Thoracic aorta (tissue), 2 donors: ENCODE measurements around the gene STING1. TPM values are rescaled to one million over a fixed set of nuclear protein-coding genes. Genes with fewer than 3 reads are reported as not detected.
A peak's percentile ranks its signal among the peaks of the same experiment; 100 is the strongest.

Experiments used
- ATAC-seq: fragments of 150-250 bp; one replicate; pipeline ENCODE4 v1.8.0; 2017; ENCODE audit warnings: low read depth; ENCODE audit not compliant: insufficient number of reproducible peaks, low FRiP score
- DNase-seq: peaks from one replicate; pipeline ENCODE4 v3.0.0-alpha.2; 2020; ENCODE audit warnings: low spot score
- H3K27ac ChIP-seq, 2 donors: fragments of 200-600 bp; sonication (generic); 1 replicate in 1 of 2; 2 replicates in 1 of 2; pipeline ENCODE4 v1.5.1; 2016; ENCODE audit warnings: mild to moderate bottlenecking in 2 of 2, moderate library complexity in 2 of 2
- H3K27me3 ChIP-seq: fragments of 200-600 bp; sonication (generic); replicated peaks from 2 replicates; pipeline ENCODE4 v1.6.0; 2016; ENCODE audit warnings: mild to moderate bottlenecking; ENCODE audit not compliant: insufficient read depth
- H3K36me3 ChIP-seq: fragments of 200-600 bp; sonication (generic); one replicate; pipeline ENCODE4 v1.5.1; 2016
- H3K4me1 ChIP-seq, 2 donors: fragments of 200-600 bp; sonication (generic); 1 replicate in 1 of 2; 2 replicates in 1 of 2; pipeline versions ENCODE4 v1.5.1 to v1.6.0; 2016; ENCODE audit warnings: low read depth in 2 of 2, mild to moderate bottlenecking in 1 of 2; ENCODE audit not compliant: control insufficient read depth in 1 of 2
- H3K4me3 ChIP-seq: fragments of 200-600 bp; sonication (generic); 2 replicates; pipeline ENCODE4 v1.5.1; 2016; ENCODE audit warnings: mild to moderate bottlenecking
- H3K9me3 ChIP-seq: fragments of 200-600 bp; sonication (generic); 2 replicates; pipeline ENCODE4 v1.5.1; 2016
- CTCF ChIP-seq: fragments of 200-600 bp; sonication (generic); IDR thresholded peaks from one replicate; pipeline ENCODE4 v1.5.1; 2019; ENCODE audit warnings: antibody characterized with exemption
- total RNA-seq, 2 donors: library from RNA; depleted of rRNA; stranded (reverse); fragments of >200 nt; gene quantifications; one replicate each; pipeline versions ENCODE4 v1.1.0 to v1.2.3, GENCODE V29; 2016

Gene STING1
- total RNA-seq, 2 donors from 2014 or later: 100 to 202 TPM

DNA sequence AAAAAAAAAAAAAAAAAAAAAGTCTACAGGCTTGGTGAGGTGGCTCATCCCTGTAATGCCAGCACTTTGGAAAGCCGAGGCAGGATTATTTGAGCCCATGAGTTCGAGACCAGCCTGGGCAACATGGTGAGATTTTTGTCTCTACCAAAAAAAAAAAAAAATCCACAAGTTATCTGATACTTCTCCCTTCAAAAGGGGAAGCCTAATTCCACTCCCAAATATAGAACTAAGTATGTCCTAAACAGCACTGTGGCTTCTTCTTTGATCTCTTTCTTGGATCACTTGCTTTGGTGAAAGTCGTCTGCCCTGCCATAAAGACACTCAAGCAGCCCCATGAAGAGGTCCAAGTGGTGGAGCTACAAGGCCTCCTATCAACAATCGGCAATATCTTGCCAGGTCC, 18.8 kb upstream of the STING1 start:
- H3K27me3 ChIP-seq: no peaks in the 10 kb centered on the region
- no peak for DNase-seq
- no peaks in the 10 kb centered on the region for H3K9me3 ChIP-seq
- H3K27ac ChIP-seq: no peak overlapping the region
- no peak for ATAC-seq
- no peak overlapping the region for H3K4me3 ChIP-seq
- H3K36me3 ChIP-seq: no peaks in the 10 kb centered on the region
- no peaks in the 10 kb centered on the region for H3K4me1 ChIP-seq
- no peak for TF ChIP-seq CTCF

GRCh38 chr5:139495638-139496435, 13.3 kb upstream of the STING1 start:
- no peaks in the 10 kb centered on the region for H3K27me3 ChIP-seq
- peaks cover 5 to 10% of the 10 kb centered on the region in 2 donors for H3K4me1 ChIP-seq
- H3K36me3 ChIP-seq: no peaks in the 10 kb centered on the region
- H3K27ac ChIP-seq: no peak overlapping the region
- no peak for ATAC-seq
- no peaks in the 10 kb centered on the region for H3K9me3 ChIP-seq
- no peak for TF ChIP-seq CTCF
- DNase-seq: no peak
- no peak overlapping the region for H3K4me3 ChIP-seq

DNA sequence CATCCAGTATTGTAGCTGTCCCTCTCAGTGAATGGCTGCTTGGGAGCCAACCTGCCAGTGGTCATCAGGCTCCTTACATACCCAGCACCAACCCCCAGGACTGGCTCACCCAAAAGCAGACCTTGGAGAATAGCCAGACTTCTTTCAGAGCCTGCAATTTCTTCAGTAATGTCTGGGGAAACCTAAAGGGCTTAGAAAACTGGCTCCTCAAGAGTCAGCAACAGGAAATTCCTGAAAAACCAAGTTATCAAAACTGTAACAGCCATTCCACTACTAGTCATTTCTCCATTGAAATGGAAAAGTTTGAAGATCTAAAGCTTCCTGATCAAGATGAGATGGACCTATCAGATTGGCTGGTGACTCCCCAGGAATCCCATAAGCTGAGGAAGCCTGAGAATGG, 12.3 kb upstream of the STING1 start:
- TF ChIP-seq CTCF: no peak
- H3K27ac ChIP-seq: no peak overlapping the region

DNA sequence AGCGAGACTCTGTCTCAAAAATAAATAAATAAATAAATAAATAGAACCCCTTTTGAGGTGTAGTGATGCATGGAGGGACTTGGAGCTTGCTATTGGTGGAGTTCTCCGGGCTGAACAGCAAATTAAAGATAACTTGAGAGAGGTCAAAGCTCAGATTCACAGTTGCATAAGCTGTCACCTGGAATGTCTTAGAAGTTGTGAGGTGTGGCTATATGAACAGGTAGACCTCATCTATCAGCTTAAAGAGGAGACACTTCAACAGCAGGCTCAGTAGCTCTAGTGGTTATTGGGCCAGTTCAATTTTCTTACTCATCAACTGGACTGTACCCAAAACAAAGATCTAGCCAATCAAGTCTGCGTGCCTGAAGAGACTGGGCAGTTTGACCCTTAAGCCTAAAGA, 11.7 kb upstream of the STING1 start:
- DNase-seq (no peak), ATAC-seq (no peak)
- Histone ChIP-seq H3K36me3 (no peaks in the 10 kb centered on the region), H3K4me3 (no peak overlapping the region), H3K4me1 (peaks cover 5 to 10% of the 10 kb centered on the region in 2 donors), H3K27me3 (no peaks in the 10 kb centered on the region), H3K9me3 (no peaks in the 10 kb centered on the region), H3K27ac (no peak overlapping the region)
- no peak for TF ChIP-seq CTCF

More for the DNA sequence above, 12.3 kb upstream of the STING1 start:
- H3K36me3 ChIP-seq: no peaks in the 10 kb centered on the region
- H3K4me1 ChIP-seq: peaks cover 5 to 10% of the 10 kb centered on the region in 2 donors
- no peaks in the 10 kb centered on the region for H3K27me3 ChIP-seq
- no peak overlapping the region for H3K4me3 ChIP-seq
- DNase-seq: no peak
- no peaks in the 10 kb centered on the region for H3K9me3 ChIP-seq
- no peak for ATAC-seq

- no peak for DNase-seq
- no peak for ATAC-seq
- no peaks in the 10 kb centered on the region for H3K36me3 ChIP-seq
- TF ChIP-seq CTCF: no peak
- H3K27ac ChIP-seq: peak overlapping the region in 1 of 2 donors; percentile 5
- H3K4me3 ChIP-seq: peak overlapping the region; percentile 29
- no peaks in the 10 kb centered on the region for H3K9me3 ChIP-seq
- peaks cover 5 to 10% of the 10 kb centered on the region in 2 donors for H3K4me1 ChIP-seq
- H3K27me3 ChIP-seq: no peaks in the 10 kb centered on the region
Measured at GRCh38 chr5:139492700-139493192, 10.2 kb upstream of the STING1 start.
